Measurements from ENCODE around the gene RUSF1.
"Not testable (repeated sequence)": the region's sequence is repeated elsewhere in the genome, so short reads cannot be mapped to it uniquely, and the experiment has no call there.

RUSF1 gene

DNA sequence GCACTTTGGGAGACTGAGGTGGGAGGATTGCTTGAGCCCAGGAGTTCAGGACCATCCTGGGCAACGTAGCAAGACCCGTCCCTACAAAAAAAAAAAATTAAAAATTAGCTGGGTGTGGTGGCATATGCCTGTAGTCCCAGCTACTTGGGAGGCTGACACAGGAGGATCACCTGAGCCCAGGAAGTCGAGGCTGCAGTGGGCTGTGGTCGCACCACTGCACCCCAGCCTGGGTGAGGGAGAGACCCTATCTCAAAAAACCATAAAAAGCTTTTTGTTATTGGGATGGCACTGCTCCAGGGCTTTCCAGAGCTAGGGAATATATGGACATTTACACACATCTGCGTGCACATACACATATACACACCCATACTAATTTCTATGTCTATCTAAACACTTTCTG is 57.0 kb downstream of the RUSF1 start:
- H3K4me3 ChIP-seq (replicated peaks in 1 of 2; ENCODE audit: low read depth in 2 of 2, low read length in 2 of 2), result no peak overlapping the region
- DNase-seq (ENCODE audit: low read depth in 2 of 2), result no peak
- TF ChIP-seq, protein P1, sequence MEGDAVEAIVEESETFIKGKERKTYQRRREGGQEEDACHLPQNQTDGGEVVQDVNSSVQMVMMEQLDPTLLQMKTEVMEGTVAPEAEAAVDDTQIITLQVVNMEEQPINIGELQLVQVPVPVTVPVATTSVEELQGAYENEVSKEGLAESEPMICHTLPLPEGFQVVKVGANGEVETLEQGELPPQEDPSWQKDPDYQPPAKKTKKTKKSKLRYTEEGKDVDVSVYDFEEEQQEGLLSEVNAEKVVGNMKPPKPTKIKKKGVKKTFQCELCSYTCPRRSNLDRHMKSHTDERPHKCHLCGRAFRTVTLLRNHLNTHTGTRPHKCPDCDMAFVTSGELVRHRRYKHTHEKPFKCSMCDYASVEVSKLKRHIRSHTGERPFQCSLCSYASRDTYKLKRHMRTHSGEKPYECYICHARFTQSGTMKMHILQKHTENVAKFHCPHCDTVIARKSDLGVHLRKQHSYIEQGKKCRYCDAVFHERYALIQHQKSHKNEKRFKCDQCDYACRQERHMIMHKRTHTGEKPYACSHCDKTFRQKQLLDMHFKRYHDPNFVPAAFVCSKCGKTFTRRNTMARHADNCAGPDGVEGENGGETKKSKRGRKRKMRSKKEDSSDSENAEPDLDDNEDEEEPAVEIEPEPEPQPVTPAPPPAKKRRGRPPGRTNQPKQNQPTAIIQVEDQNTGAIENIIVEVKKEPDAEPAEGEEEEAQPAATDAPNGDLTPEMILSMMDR (IDR thresholded peaks at IDR 0.05; ENCODE audit: low read depth, low read length), result no peak

DNA sequence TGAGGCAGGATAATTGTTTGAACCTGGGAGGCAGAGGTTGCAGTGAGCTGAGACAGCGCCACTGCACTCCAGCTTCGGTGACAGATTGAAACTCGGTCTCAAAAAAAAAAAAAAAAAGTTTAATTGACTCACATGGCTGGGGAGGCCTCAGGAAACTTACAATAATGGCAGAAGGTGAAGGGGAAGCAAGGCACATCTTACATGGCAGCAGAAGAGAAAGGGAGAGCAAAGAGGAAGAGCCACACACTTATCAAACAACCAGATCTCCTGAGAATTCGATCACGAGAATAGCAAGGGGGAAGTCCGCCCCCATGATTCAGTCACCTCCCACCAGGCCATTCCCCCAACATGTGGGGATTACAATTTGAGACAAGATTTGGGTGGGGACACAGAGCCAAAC is 62.3 kb downstream of the RUSF1 start:
- not testable (repeated sequence) for H3K4me3 ChIP-seq (replicated peaks in 1 of 2; ENCODE audit: low read depth in 2 of 2, low read length in 2 of 2); DNase-seq (ENCODE audit: low read depth in 2 of 2)

DNA sequence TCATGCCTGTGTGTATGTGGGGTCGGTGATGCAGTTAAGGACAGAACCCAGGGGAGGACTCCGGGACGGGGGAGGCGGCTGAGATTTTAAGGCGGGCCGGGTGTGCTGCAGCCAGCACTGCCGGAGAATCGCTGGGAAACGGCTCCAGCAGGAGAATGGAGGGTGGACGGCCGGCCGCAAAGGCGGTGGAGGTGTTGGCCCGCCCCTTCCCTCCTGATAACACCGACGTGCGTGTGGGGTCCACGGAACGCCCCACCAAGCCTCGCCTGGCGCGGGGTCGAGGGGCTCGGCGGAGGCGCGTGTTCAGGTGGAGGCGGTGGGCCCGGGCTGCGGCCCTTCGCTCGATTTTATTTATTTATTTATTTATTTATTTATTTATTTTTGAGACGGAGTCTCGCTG is 66.2 kb downstream of the RUSF1 start:
- H3K4me3 ChIP-seq (replicated peaks in 1 of 2; ENCODE audit: low read depth in 2 of 2, low read length in 2 of 2), result peak overlapping the region; percentile 70 to 75
- DNase-seq (ENCODE audit: low read depth in 2 of 2), result no peak
- TF ChIP-seq, protein P1 (IDR thresholded peaks at IDR 0.05; ENCODE audit: low read depth, low read length), result no peak

DNA sequence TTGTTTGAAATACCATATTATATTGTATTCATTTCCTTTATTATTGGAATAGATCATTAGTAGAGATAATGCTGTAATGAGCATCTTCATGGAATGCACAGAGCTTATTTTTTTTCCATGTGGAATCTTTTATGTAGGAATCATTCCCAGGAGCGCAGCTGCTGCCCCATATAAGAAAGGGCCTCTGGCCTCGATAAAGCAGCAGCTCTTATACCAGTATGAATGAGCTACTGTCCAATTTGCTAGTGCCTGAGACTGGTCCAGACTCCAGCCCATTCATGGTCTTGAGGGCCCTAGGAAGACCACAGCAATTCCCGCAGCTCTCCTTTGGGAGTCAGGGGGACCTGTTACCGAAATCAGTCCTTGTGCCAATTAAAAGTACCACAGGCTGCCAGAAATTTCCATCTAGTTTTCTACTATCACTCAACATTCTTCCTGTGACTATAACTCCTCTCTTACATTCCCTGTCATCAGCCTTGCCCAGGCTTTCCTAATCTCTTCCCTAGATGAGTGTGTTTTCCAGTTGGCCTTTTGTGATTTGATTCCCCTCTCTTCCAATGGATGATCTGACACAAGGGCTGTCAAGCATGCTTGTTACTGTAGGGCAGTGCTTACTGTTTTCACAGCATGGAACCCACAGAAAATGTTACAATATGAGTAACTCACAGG is 67.5 kb downstream of the RUSF1 start:
- TF ChIP-seq, protein P1 (IDR thresholded peaks at IDR 0.05; ENCODE audit: low read depth, low read length), result no peak
- DNase-seq (ENCODE audit: low read depth in 2 of 2), result no peak
- H3K4me3 ChIP-seq (replicated peaks in 1 of 2; ENCODE audit: low read depth in 2 of 2, low read length in 2 of 2), result no peak overlapping the region

DNA sequence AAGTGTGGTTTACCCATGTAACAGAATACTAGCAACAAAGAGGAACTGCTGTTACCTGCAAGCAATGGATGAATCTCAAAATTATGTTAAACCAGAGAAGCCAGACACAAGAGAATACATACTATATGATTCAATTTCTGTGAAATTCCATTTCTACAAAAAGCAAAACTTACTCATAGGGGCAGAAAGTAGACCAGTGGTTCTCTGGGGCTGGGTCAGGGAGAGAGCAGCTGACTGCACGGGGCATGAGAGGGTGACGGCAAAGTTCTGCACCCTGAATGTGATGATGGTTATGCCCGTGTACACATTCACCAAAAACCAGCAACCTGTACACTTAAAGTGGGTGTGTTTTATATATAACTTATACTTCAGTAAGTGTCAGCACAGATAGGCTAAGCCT is 68.7 kb downstream of the RUSF1 start:
- no peak for DNase-seq (ENCODE audit: low read depth in 2 of 2)
- TF ChIP-seq, protein P1 (IDR thresholded peaks at IDR 0.05; ENCODE audit: low read depth, low read length), result no peak
- H3K4me3 ChIP-seq (replicated peaks in 1 of 2; ENCODE audit: low read depth in 2 of 2, low read length in 2 of 2), result no peak overlapping the region

Measured in cardiac fibroblast (primary cell).